HPDE6-E6E7 (cell line): ENCODE measurements around the gene C2orf81.
A peak's percentile ranks its signal among the peaks of the same experiment; 100 is the strongest.
"Not testable (repeated sequence)": the region's sequence is repeated elsewhere in the genome, so short reads cannot be mapped to it uniquely, and the experiment has no call there.

Experiments
- DNase-seq: peaks from one replicate; pipeline ENCODE4 v3.0.0; 2011; ENCODE audit warnings: missing footprints; ENCODE audit errors: extremely low spot score

Gene C2orf81

GRCh38 chr2:74423231-74424095 lies 2.0 kb upstream of the C2orf81 start:
- DNase-seq = no peak

GRCh38 chr2:74420443-74421103 lies 846 bp downstream of the C2orf81 start:
- DNase-seq = not testable (repeated sequence)

- no peak for DNase-seq
Observed at GRCh38 chr2:74420006-74420405, 1.4 kb downstream of the C2orf81 start.

- DNase-seq = no peak
Observed at GRCh38 chr2:74419345-74419744, 2.1 kb downstream of the C2orf81 start.

GRCh38 chr2:74418312-74418711 lies 3.1 kb downstream of the C2orf81 start:
- no peak for DNase-seq

- no peak for DNase-seq
Observed at GRCh38 chr2:74417763-74418162, 3.7 kb downstream of the C2orf81 start.

- DNase-seq = no peak
Observed at GRCh38 chr2:74417197-74417596, 4.2 kb downstream of the C2orf81 start.

GRCh38 chr2:74416778-74417177 lies 4.6 kb downstream of the C2orf81 start:
- DNase-seq = no peak

GRCh38 chr2:74415762-74416395 lies 5.5 kb downstream of the C2orf81 start:
- no peak for DNase-seq

- DNase-seq = no peak
Observed at GRCh38 chr2:74414881-74415761, 6.3 kb downstream of the C2orf81 start.

GRCh38 chr2:74414441-74414840 lies 7.0 kb downstream of the C2orf81 start:
- no peak for DNase-seq

- DNase-seq = no peak
Observed at GRCh38 chr2:74413001-74413698, 8.3 kb downstream of the C2orf81 start.

GRCh38 chr2:74407682-74408081 lies 13.7 kb downstream of the C2orf81 start:
- DNase-seq = no peak

GRCh38 chr2:74406035-74406434 lies 15.4 kb downstream of the C2orf81 start:
- no peak for DNase-seq

- no peak for DNase-seq
Observed at GRCh38 chr2:74401891-74402290, 19.5 kb downstream of the C2orf81 start.

- DNase-seq = no peak
Observed at GRCh38 chr2:74399785-74400184, 21.6 kb downstream of the C2orf81 start.

- DNase-seq = no peak
Observed at GRCh38 chr2:74396149-74396548, 25.3 kb downstream of the C2orf81 start.

GRCh38 chr2:74393525-74393924 lies 27.9 kb downstream of the C2orf81 start:
- no peak for DNase-seq

- no peak for DNase-seq
Observed at GRCh38 chr2:74392449-74392743, 29.0 kb downstream of the C2orf81 start.

- DNase-seq = peak; percentile 82
Observed at GRCh38 chr2:74391580-74392448, 29.6 kb downstream of the C2orf81 start.
